Thymus (tissue), 11 donors: ENCODE measurements around the gene WDR76. TPM values are rescaled to one million over a fixed set of nuclear protein-coding genes. Genes with fewer than 3 reads are reported as not detected.

Source experiments
- DNase-seq, 9 donors: peaks; one replicate each; pipeline ENCODE4 v3.0.0-alpha.2; 2013; ENCODE audit warnings: low spot score in 9 of 9, low read depth in 6 of 9, missing footprints in 1 of 9
- H3K27ac ChIP-seq, 2 donors: one replicate each; pipeline ENCODE4 v1.5.1; 2013; ENCODE audit warnings: control low read depth in 1 of 2, low read depth in 1 of 2, low read length in 1 of 2, mild to moderate bottlenecking in 1 of 2, moderate library complexity in 1 of 2
- H3K27me3 ChIP-seq, 2 donors: one replicate each; pipeline ENCODE4 v1.5.1; 2013; ENCODE audit warnings: low read length in 1 of 2; ENCODE audit not compliant: control insufficient read depth in 2 of 2, insufficient read depth in 1 of 2
- H3K36me3 ChIP-seq, 2 donors: one replicate each; pipeline ENCODE4 v1.5.1; 2013; ENCODE audit warnings: low read length in 1 of 2, mild to moderate bottlenecking in 1 of 2, moderate library complexity in 1 of 2; ENCODE audit not compliant: control insufficient read depth in 2 of 2, insufficient read depth in 2 of 2
- H3K4me1 ChIP-seq, 2 donors: one replicate each; pipeline ENCODE4 v1.5.1; 2013; ENCODE audit warnings: low read length in 2 of 2; ENCODE audit not compliant: control insufficient read depth in 2 of 2, insufficient read depth in 2 of 2
- H3K4me3 ChIP-seq, 2 donors: one replicate each; pipeline ENCODE4 v1.5.1; 2013; ENCODE audit warnings: low read length in 2 of 2, control low read depth in 1 of 2, mild to moderate bottlenecking in 1 of 2
- H3K9me3 ChIP-seq, 2 donors: one replicate each; pipeline ENCODE4 v1.5.1; 2013; ENCODE audit warnings: low read length in 1 of 2, mild to moderate bottlenecking in 1 of 2; ENCODE audit not compliant: control insufficient read depth in 2 of 2, insufficient read depth in 1 of 2
- WGBS: extraction: QIAGEN DNeasy Blood & Tissue Kit; methylation state at CpG from one replicate; pipeline ENCODE4 v1.1.7; 2013; 5-methylcytosine and 5-hydroxymethylcytosine counted together
- polyA plus RNA-seq: library from polyadenylated mRNA; stranded (reverse); fragments of 200-250 nt; gene quantifications from one replicate; pipeline ENCODE4 v1.2.3, GENCODE V29; 2013
- total RNA-seq: library from RNA; stranded (reverse); fragments of 120-200 nt; gene quantifications from one replicate; pipeline ENCODE4 v1.2.4, GENCODE V29; 2013
- donor health status: healthy.

WDR76 gene
- total and polyA plus RNA-seq, 2 donors: 3.5 to 24.6 TPM

DNA sequence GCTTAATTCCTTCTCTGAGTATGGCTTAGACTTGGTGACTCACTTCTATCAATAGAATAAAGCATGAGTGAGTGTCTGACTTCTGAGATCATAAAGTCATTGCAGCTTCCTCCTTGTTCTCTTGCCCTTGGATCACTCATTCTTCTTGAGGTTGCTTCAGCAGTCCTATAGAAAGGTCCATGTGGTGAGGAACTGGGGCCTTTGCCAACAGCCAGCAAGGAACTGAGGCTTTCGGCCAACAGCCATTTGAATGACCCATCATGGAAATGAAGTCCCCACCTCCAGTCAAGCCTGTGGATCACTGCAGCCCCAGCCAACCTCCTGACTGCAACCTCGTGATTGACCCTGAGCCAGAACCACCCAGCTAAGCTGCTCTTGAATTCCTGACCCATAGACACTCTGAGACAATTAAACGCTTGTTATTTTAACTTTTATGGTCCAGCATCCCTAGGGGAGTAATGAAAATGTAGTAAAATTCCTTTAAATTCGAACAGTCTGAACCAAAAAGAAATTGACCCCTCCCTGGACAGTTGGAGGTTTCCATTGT, 84.5 kb downstream of the WDR76 start:
- Histone ChIP-seq H3K36me3 (no peaks in the 10 kb centered on the region), H3K4me1 (no peaks in the 10 kb centered on the region), H3K9me3 (no peaks in the 10 kb centered on the region), H3K27ac (no peak overlapping the region), H3K27me3 (no peaks in the 10 kb centered on the region), H3K4me3 (no peak overlapping the region)
- DNase-seq: no peak
- WGBS: 92% methylated on average over 4 of the region's 4 CpGs

DNA sequence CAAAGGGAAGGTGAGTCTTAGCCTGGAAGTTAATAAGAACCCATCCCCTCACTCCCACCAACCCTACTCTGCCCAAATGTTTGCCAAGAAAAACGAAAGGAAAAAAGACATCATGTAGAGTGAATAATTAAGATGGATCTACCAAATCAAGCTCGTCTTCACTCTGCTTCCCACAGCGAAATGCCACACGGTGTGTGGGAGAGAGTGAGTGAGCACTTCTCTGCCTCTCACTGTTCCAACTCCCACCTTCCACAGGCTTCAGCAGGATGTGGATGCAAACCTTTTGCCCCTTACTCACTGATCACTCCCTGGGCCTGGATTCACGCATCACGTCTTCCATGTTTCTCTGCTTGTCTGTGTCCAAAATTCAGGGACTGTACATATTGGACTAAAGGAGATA, 85.4 kb downstream of the WDR76 start:
- 95% methylated on average over 6 of the region's 6 CpGs for WGBS

DNA sequence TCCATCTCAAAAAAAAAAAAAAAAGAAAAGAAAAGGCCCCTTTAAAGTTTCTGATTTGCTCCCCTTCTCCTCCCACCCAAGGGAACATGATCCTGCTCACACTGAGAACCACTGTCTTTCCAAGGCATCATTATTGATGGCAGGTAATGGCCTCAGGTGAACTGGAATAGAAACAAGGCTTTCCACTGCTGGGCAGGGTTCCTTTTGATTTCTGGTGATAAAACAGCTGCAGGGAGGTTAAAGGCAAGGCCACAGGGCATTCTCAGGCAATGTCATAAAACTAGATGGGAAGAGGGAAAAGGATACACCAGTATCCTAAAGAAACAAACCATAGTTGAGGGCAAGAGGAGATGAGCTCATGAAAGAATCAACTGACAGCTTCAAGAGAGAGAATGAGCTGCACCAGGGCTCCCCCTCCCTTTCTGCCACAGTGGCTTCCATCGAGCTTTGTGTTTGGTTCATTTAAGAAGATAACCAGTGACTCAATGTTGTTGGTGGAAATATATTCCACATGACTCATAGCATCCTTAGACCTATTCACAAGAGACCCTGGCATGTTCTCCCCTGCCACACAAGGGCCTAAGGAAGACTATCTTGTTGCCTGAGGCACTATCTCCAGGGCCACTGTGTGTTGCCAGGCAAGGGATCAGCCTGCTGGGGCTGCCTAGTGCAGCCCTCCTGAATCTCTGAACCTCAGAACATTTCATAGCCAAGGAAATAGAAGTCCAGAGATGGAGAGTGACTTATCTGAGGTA, 86.4 kb downstream of the WDR76 start:
- WGBS: 69% methylated on average over 1 of the region's 1 CpG

More for the DNA sequence above, 85.4 kb downstream of the WDR76 start:
- no peaks in the 10 kb centered on the region for H3K36me3 ChIP-seq
- no peaks in the 10 kb centered on the region for H3K4me1 ChIP-seq
- no peaks in the 10 kb centered on the region for H3K9me3 ChIP-seq
- no peak for DNase-seq
- H3K27ac ChIP-seq: no peak overlapping the region
- H3K27me3 ChIP-seq: no peaks in the 10 kb centered on the region
- no peak overlapping the region for H3K4me3 ChIP-seq

DNA sequence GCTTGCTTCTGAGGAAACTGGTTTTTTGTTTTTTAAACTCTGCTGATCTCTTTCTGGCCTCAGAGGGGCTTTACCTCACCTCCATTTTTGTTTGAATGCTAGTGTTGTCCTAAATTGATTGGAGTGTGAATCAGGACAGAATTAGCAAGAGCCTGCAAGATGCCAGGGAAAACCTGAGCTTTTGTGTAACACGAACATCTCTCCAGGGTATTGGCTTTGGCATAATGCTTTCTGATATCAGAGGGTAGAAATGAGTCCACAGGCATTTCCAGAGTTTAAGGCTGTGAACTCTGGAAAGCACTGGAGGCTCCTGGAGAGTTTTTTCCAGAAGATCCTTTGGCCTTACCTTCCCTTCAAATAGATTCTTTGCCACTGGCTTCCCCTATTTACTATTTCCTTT, 87.1 kb downstream of the WDR76 start:
- no peaks in the 10 kb centered on the region for H3K9me3 ChIP-seq
- no peaks in the 10 kb centered on the region for H3K4me1 ChIP-seq
- H3K4me3 ChIP-seq: no peak overlapping the region
- H3K36me3 ChIP-seq: no peaks in the 10 kb centered on the region
- no peak overlapping the region for H3K27ac ChIP-seq
- DNase-seq: no peak
- no peaks in the 10 kb centered on the region for H3K27me3 ChIP-seq
- WGBS: 94% methylated on average over 1 of the region's 1 CpG

More for the DNA sequence above, 86.4 kb downstream of the WDR76 start:
- H3K4me3 ChIP-seq: no peak overlapping the region
- no peaks in the 10 kb centered on the region for H3K4me1 ChIP-seq
- no peak overlapping the region for H3K27ac ChIP-seq
- no peaks in the 10 kb centered on the region for H3K27me3 ChIP-seq
- H3K9me3 ChIP-seq: no peaks in the 10 kb centered on the region
- DNase-seq: no peak
- no peaks in the 10 kb centered on the region for H3K36me3 ChIP-seq

DNA sequence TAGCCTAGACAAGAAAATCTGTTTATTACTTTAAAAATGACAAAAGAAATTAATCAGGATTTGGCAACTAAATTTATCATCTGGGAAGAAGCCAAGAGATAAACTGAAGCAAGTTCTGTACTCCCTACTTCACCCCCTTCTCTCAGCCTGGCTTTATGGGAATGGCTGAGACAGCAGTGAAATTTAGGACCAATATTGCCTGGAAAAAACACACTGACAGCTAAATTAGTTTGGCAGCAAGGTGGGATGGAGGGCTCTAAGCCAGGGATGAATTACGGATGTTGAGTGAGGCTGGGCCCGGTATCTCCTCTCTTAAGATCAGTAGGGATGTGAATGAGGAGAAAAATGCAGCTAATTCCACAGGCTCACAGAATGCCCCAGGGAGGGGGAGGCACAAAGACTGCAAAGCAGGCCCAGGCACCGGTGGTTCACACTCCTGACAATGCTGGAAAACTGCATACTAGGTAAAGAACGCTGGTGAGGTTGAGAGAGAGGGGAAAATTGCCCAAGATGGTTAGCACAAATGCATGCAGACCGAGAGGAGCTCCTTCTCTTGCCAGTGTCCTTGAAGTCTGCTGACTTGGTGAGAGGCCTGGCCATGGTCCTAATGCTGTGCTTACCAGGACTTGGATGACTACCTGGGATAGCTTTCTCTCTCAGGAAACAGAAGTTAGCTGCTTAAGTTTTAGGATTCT, 89.0 kb downstream of the WDR76 start:
- Histone ChIP-seq H3K27me3 (peaks cover 0 to 2% of the 10 kb centered on the region in 2 donors), H3K4me1 (no peaks in the 10 kb centered on the region), H3K27ac (no peak overlapping the region), H3K9me3 (no peaks in the 10 kb centered on the region), H3K36me3 (no peaks in the 10 kb centered on the region), H3K4me3 (no peak overlapping the region)
- DNase-seq: no peak
- 91% methylated on average over 5 of the region's 5 CpGs for WGBS

DNA sequence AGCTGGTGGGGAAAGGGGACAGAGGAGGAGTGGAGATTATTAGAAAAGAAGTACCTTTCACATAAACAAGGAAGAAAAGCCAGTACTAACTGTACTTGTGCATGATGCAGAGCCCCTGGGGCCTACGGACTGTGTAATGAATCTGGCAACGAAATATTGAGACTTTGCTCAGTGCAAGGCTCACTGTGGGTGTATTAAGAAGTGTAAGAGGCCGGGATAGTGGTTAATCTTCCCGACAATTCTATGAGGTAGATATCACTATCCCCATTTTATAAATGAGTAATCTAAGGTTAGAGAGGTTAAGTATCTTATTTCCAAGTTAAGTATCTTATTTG, 89.5 kb downstream of the WDR76 start:
- Histone ChIP-seq H3K27ac (no peak overlapping the region), H3K4me3 (no peak overlapping the region), H3K9me3 (no peaks in the 10 kb centered on the region), H3K36me3 (no peaks in the 10 kb centered on the region), H3K4me1 (no peaks in the 10 kb centered on the region), H3K27me3 (peaks cover 0 to 2% of the 10 kb centered on the region in 2 donors)
- 97% methylated on average over 4 of the region's 4 CpGs for WGBS
- DNase-seq: no peak

Other genes with a start within 250 kb of the WDR76 start
- gene PPIP5K1, start 236.8 kb upstream of the WDR76 start, total RNA-seq: 4.6 TPM
- gene PPIP5K1, start 236.8 kb upstream of the WDR76 start, polyA plus RNA-seq: 5.7 TPM
- 0.09 TPM for gene CKMT1B, start 233.0 kb upstream of the WDR76 start, total RNA-seq
- 0.94 TPM for gene CKMT1B, start 233.0 kb upstream of the WDR76 start, polyA plus RNA-seq
- gene STRC, start 208.2 kb upstream of the WDR76 start, total RNA-seq: 0.05 TPM
- gene STRC, start 208.2 kb upstream of the WDR76 start, polyA plus RNA-seq: 1.8 TPM
- gene CATSPER2, start 178.2 kb upstream of the WDR76 start, total RNA-seq: 0.80 TPM
- gene CATSPER2, start 178.2 kb upstream of the WDR76 start, polyA plus RNA-seq: 4.9 TPM
- gene CKMT1A, start 133.1 kb upstream of the WDR76 start, total RNA-seq: 0.14 TPM
- gene CKMT1A, start 133.1 kb upstream of the WDR76 start, polyA plus RNA-seq: 0.23 TPM
- gene PDIA3, start 80.6 kb upstream of the WDR76 start, total RNA-seq: 102 TPM
- gene PDIA3, start 80.6 kb upstream of the WDR76 start, polyA plus RNA-seq: 209 TPM
- gene ELL3, start 50.0 kb upstream of the WDR76 start, total RNA-seq: 3.2 TPM
- gene ELL3, start 50.0 kb upstream of the WDR76 start, polyA plus RNA-seq: 7.3 TPM
- 862 TPM for gene SERF2, start 34.7 kb upstream of the WDR76 start, total RNA-seq
- 1,456 TPM for gene SERF2, start 34.7 kb upstream of the WDR76 start, polyA plus RNA-seq
- 0.05 TPM for gene SERINC4, start 26.8 kb upstream of the WDR76 start, total RNA-seq
- 0.52 TPM for gene SERINC4, start 26.8 kb upstream of the WDR76 start, polyA plus RNA-seq
- 5.5 TPM for gene HYPK, start 26.4 kb upstream of the WDR76 start, total RNA-seq
- gene HYPK, start 26.4 kb upstream of the WDR76 start, polyA plus RNA-seq: 13.8 TPM
- gene MFAP1, start 2.3 kb upstream of the WDR76 start, total RNA-seq: 35.9 TPM
- gene MFAP1, start 2.3 kb upstream of the WDR76 start, polyA plus RNA-seq: 18.7 TPM